Effector memory CD4-positive, alpha-beta T cell (primary cell): ENCODE data around the gene NEBL.

Experiments used
- DNase-seq, 3 donors: peaks; one replicate each; pipeline ENCODE4 v3.0.0-alpha.2; 2020
- H3K27ac ChIP-seq: 2 replicates; pipeline ENCODE4 v1.7.0; 2013; ENCODE audit warnings: mild to moderate bottlenecking, low read length, moderate library complexity; ENCODE audit not compliant: insufficient read depth, poor library complexity, severe bottlenecking
- H3K27me3 ChIP-seq: replicated peaks from 2 replicates; pipeline ENCODE4 v1.7.0; 2013; ENCODE audit warnings: mild to moderate bottlenecking, low read length; ENCODE audit not compliant: insufficient read depth, control insufficient read depth, poor library complexity, severe bottlenecking
- H3K36me3 ChIP-seq: 2 replicates; pipeline ENCODE4 v1.7.0; 2013; ENCODE audit warnings: mild to moderate bottlenecking, low read length, moderate library complexity; ENCODE audit not compliant: control insufficient read depth, insufficient read depth
- H3K4me1 ChIP-seq: 2 replicates; pipeline ENCODE4 v1.7.0; 2013; ENCODE audit warnings: low read length, mild to moderate bottlenecking; ENCODE audit not compliant: control insufficient read depth, insufficient read depth, poor library complexity, severe bottlenecking
- H3K4me3 ChIP-seq: 2 replicates; pipeline ENCODE4 v1.7.0; 2013; ENCODE audit warnings: low read length, low read depth, mild to moderate bottlenecking; ENCODE audit not compliant: insufficient read depth, poor library complexity, severe bottlenecking
- H3K9me3 ChIP-seq: 2 replicates; pipeline ENCODE4 v1.7.0; 2013; ENCODE audit warnings: mild to moderate bottlenecking, low read length, moderate library complexity; ENCODE audit not compliant: control insufficient read depth

The NEBL gene

GRCh38 chr10:20890009-20890408 lies 7.1 kb downstream of the NEBL start:
- H3K9me3 ChIP-seq = no peaks in the 10 kb centered on the region
- DNase-seq = no peak
- no peaks in the 10 kb centered on the region for H3K4me1 ChIP-seq
- H3K36me3 ChIP-seq = no peaks in the 10 kb centered on the region
- H3K27me3 ChIP-seq = no peaks in the 10 kb centered on the region
- no peak overlapping the region for H3K27ac ChIP-seq
- H3K4me3 ChIP-seq = no peak overlapping the region

GRCh38 chr10:20888620-20889330 lies 8.3 kb downstream of the NEBL start:
- Histone ChIP-seq H3K4me3 (no peak overlapping the region), H3K9me3 (no peaks in the 10 kb centered on the region), H3K27ac (no peak overlapping the region), H3K27me3 (no peaks in the 10 kb centered on the region), H3K4me1 (no peaks in the 10 kb centered on the region), H3K36me3 (no peaks in the 10 kb centered on the region)
- no peak for DNase-seq

- Histone ChIP-seq H3K27ac (no peak overlapping the region), H3K4me3 (no peak overlapping the region), H3K27me3 (no peaks in the 10 kb centered on the region), H3K9me3 (no peaks in the 10 kb centered on the region), H3K36me3 (no peaks in the 10 kb centered on the region), H3K4me1 (no peaks in the 10 kb centered on the region)
- no peak for DNase-seq
These were observed 9.2 kb downstream of the NEBL start for GRCh38 chr10:20887706-20888555.

- H3K4me3 ChIP-seq = no peak overlapping the region
- H3K9me3 ChIP-seq = no peaks in the 10 kb centered on the region
- H3K4me1 ChIP-seq = no peaks in the 10 kb centered on the region
- no peaks in the 10 kb centered on the region for H3K36me3 ChIP-seq
- no peak for DNase-seq
- no peak overlapping the region for H3K27ac ChIP-seq
- H3K27me3 ChIP-seq = no peaks in the 10 kb centered on the region
These were observed 11.4 kb downstream of the NEBL start for GRCh38 chr10:20885678-20886077.

- no peak overlapping the region for H3K4me3 ChIP-seq
- no peak for DNase-seq
- no peaks in the 10 kb centered on the region for H3K27me3 ChIP-seq
- H3K9me3 ChIP-seq = no peaks in the 10 kb centered on the region
- H3K4me1 ChIP-seq = no peaks in the 10 kb centered on the region
- no peaks in the 10 kb centered on the region for H3K36me3 ChIP-seq
- H3K27ac ChIP-seq = no peak overlapping the region
These were observed 13.6 kb downstream of the NEBL start for GRCh38 chr10:20883552-20883951.

- H3K27ac ChIP-seq = no peak overlapping the region
- H3K4me3 ChIP-seq = no peak overlapping the region
- H3K27me3 ChIP-seq = no peaks in the 10 kb centered on the region
- no peaks in the 10 kb centered on the region for H3K36me3 ChIP-seq
- no peak for DNase-seq
- no peaks in the 10 kb centered on the region for H3K9me3 ChIP-seq
- no peaks in the 10 kb centered on the region for H3K4me1 ChIP-seq
These were observed 15.0 kb downstream of the NEBL start for GRCh38 chr10:20882091-20882490.

GRCh38 chr10:20879136-20879535 lies 18.0 kb downstream of the NEBL start:
- H3K27ac ChIP-seq = no peak overlapping the region
- H3K4me3 ChIP-seq = no peak overlapping the region
- no peaks in the 10 kb centered on the region for H3K9me3 ChIP-seq
- DNase-seq = no peak
- H3K4me1 ChIP-seq = no peaks in the 10 kb centered on the region
- no peaks in the 10 kb centered on the region for H3K36me3 ChIP-seq
- H3K27me3 ChIP-seq = no peaks in the 10 kb centered on the region

GRCh38 chr10:20877986-20878983 lies 18.8 kb downstream of the NEBL start:
- H3K27ac ChIP-seq = no peak overlapping the region
- DNase-seq = no peak

GRCh38 chr10:20877554-20877953 lies 19.6 kb downstream of the NEBL start:
- no peak overlapping the region for H3K4me3 ChIP-seq
- no peaks in the 10 kb centered on the region for H3K36me3 ChIP-seq
- no peak overlapping the region for H3K27ac ChIP-seq
- H3K27me3 ChIP-seq = no peaks in the 10 kb centered on the region
- no peak for DNase-seq
- no peaks in the 10 kb centered on the region for H3K4me1 ChIP-seq
- no peaks in the 10 kb centered on the region for H3K9me3 ChIP-seq

More at GRCh38 chr10:20877986-20878983, 18.8 kb downstream of the NEBL start:
- Histone ChIP-seq H3K27me3 (no peaks in the 10 kb centered on the region), H3K36me3 (no peaks in the 10 kb centered on the region), H3K9me3 (no peaks in the 10 kb centered on the region), H3K4me3 (no peak overlapping the region), H3K4me1 (no peaks in the 10 kb centered on the region)
